IMR-90 (cell line): ENCODE data around the gene BRMS1.

ENCODE experiments used
- BHLHE40 ChIP-seq: fragments of 150-350 bp; IDR thresholded peaks from 2 replicates; pipeline ENCODE4 v1.6.1; 2016; ENCODE audit warnings: mild to moderate bottlenecking, low read depth, low read length
- CEBPB ChIP-seq: IDR thresholded peaks from 2 replicates; pipeline ENCODE4 v1.6.1; 2012; ENCODE audit warnings: low read depth, low read length, improper control_type of control experiment
- CTCF ChIP-seq: conservative IDR thresholded peaks from 2 replicates; pipeline ENCODE4 v1.5.1; 2012; ENCODE audit warnings: mild to moderate bottlenecking, low read depth, low read length, improper control_type of control experiment
- MAFK ChIP-seq: IDR thresholded peaks from 2 replicates; pipeline ENCODE4 v1.6.1; 2012; ENCODE audit warnings: low read depth, low read length, improper control_type of control experiment
- MAZ ChIP-seq: IDR thresholded peaks from 2 replicates; pipeline ENCODE4 v1.6.1; 2012; ENCODE audit warnings: low read depth, mild to moderate bottlenecking, low read length, improper control_type of control experiment, moderate library complexity, borderline replicate concordance
- MXI1 ChIP-seq: IDR thresholded peaks from 2 replicates; pipeline ENCODE4 v1.6.1; 2012; ENCODE audit warnings: low read depth, mild to moderate bottlenecking, low read length, moderate library complexity, borderline replicate concordance
- POLR2A ChIP-seq: IDR thresholded peaks from 2 replicates; pipeline ENCODE4 v1.6.1; 2012; ENCODE audit warnings: mild to moderate bottlenecking, low read depth, low read length
- RAD21 ChIP-seq: IDR thresholded peaks from 2 replicates; pipeline ENCODE4 v1.6.1; 2012; ENCODE audit warnings: low read length, improper control_type of control experiment
- SMC3 ChIP-seq: fragments of 150-350 bp; IDR thresholded peaks from 2 replicates; pipeline ENCODE4 v1.6.1; 2016; ENCODE audit warnings: low read depth, mild to moderate bottlenecking, antibody characterized with exemption, low read length, moderate library complexity
- USF2 ChIP-seq: fragments of 150-350 bp; IDR thresholded peaks from 2 replicates; pipeline ENCODE4 v1.6.1; 2017; ENCODE audit warnings: mild to moderate bottlenecking, antibody characterized with exemption, low read length, low read depth

- TF ChIP-seq CTCF (no peak), SMC3 (no peak), RAD21 (no peak), MAFK (no peak), USF2 (no peak), POLR2A (no peak), MAZ (no peak), CEBPB (no peak), MXI1 (no peak), BHLHE40 (no peak)
Observed at GRCh38 chr11:66291303-66291705, 53.6 kb downstream of the BRMS1 start.
